H54 (cell line): ENCODE data around the gene KIAA1210.
"Not testable (repeated sequence)": the region's sequence is repeated elsewhere in the genome, so short reads cannot be mapped to it uniquely, and the experiment has no call there.

Experiments used
- DNase-seq: peaks from one replicate; pipeline ENCODE4 v3.0.0; 2011; ENCODE audit warnings: low spot score, mixed read lengths; ENCODE audit not compliant: insufficient read length
- FAIRE-seq: peaks from 3 replicates; lab custom pipeline; 2011; peaks lifted over from hg19 to GRCh38; lab: Jason Lieb, UNC
- POLR2A ChIP-seq: IDR thresholded peaks from 2 replicates; pipeline ENCODE4 v1.6.1; 2011; ENCODE audit warnings: low read depth, mild to moderate bottlenecking, low read length

Gene KIAA1210

DNA sequence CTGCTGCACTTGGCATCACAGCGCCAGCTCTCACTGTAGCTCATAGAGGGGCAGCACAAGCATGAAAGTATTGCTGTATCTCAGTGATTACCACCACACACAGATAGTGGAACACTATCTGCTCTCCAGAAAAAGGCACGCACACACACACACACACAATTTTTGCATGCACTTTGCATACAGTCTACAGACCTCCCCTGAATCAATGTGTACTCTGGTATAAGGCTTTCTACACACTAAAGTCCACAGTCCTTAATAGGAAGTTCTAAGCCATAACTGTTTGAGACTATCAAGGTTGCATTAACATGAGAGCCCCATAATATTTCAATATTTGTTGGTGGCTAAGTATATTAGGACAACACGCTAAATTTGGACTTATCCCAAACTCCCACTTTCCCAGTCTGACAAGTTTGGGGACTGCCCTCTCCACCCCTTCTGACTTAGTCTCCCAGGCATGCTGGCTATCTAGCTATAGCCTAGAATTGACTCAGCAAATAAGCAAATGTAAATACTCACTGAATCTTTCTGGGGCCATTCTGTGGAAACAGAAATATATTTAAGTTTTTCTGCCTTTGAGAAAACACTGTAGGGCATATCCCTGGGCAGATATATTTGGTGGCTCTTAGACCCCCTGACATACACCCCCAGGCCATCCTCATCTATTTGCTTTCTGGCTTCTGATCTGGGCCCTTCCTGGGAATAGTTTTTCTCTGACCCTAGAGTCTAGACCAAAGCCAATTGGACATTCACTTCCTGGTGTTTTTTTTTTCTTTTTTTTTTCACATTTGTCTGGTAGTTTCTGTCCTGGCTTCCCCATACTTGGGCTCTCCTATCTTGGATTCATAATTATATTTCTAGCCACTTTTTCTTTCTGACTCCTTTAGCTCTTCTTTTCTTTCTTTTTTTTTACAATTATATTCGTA lies 91.2 kb downstream of the KIAA1210 start:
- FAIRE-seq (no peak), DNase-seq (no peak)
- TF ChIP-seq POLR2A, result no peak

DNA sequence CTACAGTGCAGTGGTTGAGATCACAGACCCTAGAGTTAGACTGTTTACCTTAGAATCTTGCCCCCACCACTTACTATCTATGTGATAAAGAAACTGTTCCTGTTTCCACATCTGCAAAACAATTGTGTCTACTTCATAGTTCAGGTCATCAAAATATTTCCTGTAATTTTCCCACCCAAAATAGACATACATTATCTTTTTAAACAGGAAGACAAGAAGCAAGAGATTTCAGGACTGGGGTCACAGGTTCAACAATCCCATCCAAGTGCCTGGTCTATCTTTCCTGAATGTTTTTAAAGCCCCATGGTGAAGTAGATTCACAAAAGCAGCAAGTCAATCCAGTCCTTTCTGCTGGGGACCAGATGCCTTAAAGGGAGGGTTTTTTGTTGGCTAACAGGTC lies 96.6 kb downstream of the KIAA1210 start:
- DNase-seq, result no peak
- FAIRE-seq, result no peak
- TF ChIP-seq POLR2A, result no peak

DNA sequence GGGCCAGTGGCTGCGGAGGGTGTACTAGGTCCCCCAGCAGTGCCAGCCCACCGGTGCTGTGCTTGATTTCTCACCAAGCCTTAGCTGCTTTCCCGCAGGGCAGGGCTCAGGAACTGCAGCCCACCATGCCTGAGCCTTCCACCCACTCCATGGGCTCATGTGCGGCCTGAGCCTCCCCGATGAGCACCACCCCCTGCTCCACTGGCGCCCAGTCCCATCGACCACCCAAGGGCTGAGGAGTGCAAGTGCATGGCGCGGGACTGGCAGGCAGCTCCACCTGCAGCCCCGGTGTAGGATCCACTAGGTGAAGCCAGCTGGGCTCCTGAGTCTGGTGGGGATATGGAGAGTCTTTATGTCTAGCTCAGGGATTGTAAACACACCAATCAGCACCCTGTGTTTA lies 98.0 kb downstream of the KIAA1210 start:
- not testable (repeated sequence) for FAIRE-seq

DNA sequence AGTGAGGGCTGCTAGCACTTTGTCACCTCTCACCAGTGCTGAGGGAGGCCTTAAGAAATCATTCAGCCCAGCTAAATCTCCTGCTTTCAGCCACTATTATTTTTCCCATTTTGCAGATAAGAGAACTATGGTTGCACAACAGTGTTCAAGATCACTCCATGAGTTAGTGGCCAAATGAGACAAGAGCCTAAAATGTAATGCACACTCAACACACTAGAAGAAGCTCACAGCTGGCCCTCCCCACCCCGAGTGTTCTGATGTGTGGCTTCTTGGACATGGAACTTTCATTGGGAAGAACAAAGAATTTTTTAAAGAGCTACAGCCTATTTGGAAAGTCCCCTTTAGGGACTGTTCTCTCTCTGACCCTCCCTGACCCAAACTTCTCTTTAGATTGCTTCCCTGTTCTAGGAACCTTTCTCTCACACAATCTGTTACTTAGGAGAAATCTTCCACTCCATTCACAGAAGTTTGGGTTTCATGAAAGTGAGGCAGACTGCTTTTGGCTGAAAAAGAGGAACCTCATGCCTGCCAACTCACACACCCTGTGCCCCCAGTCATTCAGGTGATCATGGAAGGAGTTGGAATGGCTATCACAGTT lies 98.8 kb downstream of the KIAA1210 start:
- TF ChIP-seq POLR2A, result no peak
- DNase-seq, result no peak
- no peak for FAIRE-seq

More for the DNA sequence above, 98.0 kb downstream of the KIAA1210 start:
- DNase-seq, result not testable (repeated sequence)
